ENCODE measurements around the gene CMTR2. TPM values are rescaled to one million over a fixed set of nuclear protein-coding genes. Genes with fewer than 3 reads are reported as not detected.
A peak's percentile ranks its signal among the peaks of the same experiment; 100 is the strongest.
"Not testable (repeated sequence)": the region's sequence is repeated elsewhere in the genome, so short reads cannot be mapped to it uniquely, and the experiment has no call there.

Gene CMTR2
- total RNA-seq, result 10 to 100 TPM; 17.7 to 21.8 TPM
- long read RNA-seq, full-length matches to known transcripts, result 13 of 18 reads
- long read RNA-seq, partial matches to known transcripts, result 1 of 18 reads
- long read RNA-seq, other reads (novel, unspliced or antisense), result 4 of 18 reads

- DNase-seq (peak; percentile 95), ATAC-seq (peak; percentile 95)
- intact Hi-C loops (cut with DNase I, micrococcal nuclease), result no loop called here
Measured at GRCh38 chr16:71288890-71289731, at the start of gene CMTR2. Gene CMTR2 (minus strand): TSS chr16:71289402. CDS start chr16:71285920, 3,482 bp downstream.

DNA sequence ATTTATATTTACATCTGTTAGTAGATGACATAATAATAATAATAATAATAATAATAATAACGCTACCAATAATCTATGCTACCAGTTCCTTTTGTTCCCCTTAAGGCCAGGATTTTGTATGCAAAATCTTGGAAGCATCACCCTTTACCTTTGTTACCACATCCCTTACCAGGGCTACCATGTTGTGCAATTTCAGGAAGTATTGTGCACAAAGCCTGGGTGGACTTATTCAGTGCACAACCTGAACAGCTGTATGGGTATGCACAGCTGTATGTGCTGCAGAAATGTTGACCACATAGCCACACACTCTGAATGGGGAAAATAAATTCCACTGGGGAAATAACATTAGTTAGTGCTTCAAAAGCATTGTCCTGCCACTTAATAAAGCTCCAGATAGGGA, 49.4 kb upstream of the CMTR2 start:
- ATAC-seq, result no peak
- intact Hi-C loops (cut with DNase I, micrococcal nuclease), result no loop called here

GRCh38 chr16:71338193-71338592, 49.0 kb upstream of the CMTR2 start:
- no peak for ATAC-seq
- no peak for DNase-seq
- intact Hi-C loops (cut with DNase I, micrococcal nuclease), result no loop called here

More for the DNA sequence above, 49.4 kb upstream of the CMTR2 start:
- DNase-seq, result no peak

DNA sequence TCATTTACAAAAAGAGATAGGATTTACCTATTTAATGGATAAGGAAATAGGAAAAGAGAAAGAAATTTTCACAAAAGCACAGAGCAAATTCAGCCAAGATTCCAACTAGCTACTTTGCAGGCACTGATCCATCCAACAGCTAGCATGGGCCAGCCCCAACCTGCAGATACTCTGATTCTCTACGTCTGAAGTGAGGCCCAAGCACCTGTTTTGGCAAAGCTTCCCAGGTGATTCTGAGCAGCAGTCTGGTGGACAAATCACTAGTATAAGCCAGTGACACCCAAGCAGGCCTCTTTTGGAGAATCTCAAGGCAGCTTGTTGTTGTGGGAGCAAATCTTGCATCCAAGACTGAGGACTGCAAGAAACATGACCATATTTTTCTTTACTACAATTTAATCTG, 48.4 kb upstream of the CMTR2 start:
- DNase-seq (no peak), ATAC-seq (no peak)
- intact Hi-C loops (cut with DNase I, micrococcal nuclease), result no loop called here

- ATAC-seq (no peak), DNase-seq (no peak)
- intact Hi-C loops (cut with DNase I, micrococcal nuclease), result no loop called here
Measured at GRCh38 chr16:71328151-71328550, 38.9 kb upstream of the CMTR2 start.

- ATAC-seq (no peak), DNase-seq (no peak)
- intact Hi-C loops (cut with DNase I, micrococcal nuclease), result no loop called here
Measured at GRCh38 chr16:71327720-71328119, 38.5 kb upstream of the CMTR2 start.

- no peak for DNase-seq
- intact Hi-C loops (cut with DNase I, micrococcal nuclease), result no loop called here
- no peak for ATAC-seq
Measured at GRCh38 chr16:71319999-71320398, 30.8 kb upstream of the CMTR2 start.

- no peak for DNase-seq
- ATAC-seq, result no peak
- intact Hi-C loops (cut with DNase I, micrococcal nuclease), result no loop called here
Measured at GRCh38 chr16:71315269-71315668, 26.1 kb upstream of the CMTR2 start.

DNA sequence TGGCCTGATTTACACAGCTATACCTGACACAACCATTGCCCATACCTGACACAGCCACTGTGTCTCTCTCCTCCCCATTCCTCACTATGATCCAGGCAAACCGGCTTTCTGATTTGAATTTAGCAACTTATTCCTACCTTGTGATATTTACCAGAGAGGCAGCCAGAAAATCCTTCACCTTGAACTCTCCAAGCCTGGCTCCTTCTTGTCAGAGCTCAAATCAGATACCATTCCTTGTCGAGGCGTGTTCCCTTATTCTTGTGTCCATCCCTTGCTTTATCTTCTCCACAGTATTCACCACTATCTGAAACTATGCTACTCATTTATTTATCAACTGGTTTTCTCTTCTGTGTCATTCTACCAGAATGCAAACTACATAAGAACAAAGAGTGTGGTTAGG, 24.4 kb upstream of the CMTR2 start:
- intact Hi-C loops (cut with DNase I, micrococcal nuclease); DNase-seq; ATAC-seq: not testable (repeated sequence)

GRCh38 chr16:71311553-71312158, 22.5 kb upstream of the CMTR2 start:
- DNase-seq (peak in 1 of 2 donors; percentile 8), ATAC-seq (no peak)
- intact Hi-C loops (cut with DNase I, micrococcal nuclease), result no loop called here

DNA sequence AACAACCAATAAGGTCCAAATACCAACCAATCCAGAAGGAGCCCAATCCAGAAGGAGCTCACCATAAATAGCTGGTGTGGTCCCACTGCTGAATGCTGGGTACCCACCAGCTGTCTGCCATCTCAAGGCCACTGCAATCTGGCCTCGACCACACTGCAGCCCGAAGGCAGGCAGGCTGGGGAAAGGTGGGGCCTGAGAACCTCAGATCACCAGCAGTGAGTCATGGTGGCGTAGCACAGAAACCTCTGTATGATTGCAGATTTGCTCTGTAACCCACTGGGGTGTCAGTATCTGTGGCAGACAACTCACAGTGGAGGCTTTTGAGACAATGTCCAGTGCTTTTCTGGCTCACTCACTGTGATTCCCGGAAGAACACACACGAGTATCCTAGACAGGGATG, 14.7 kb upstream of the CMTR2 start:
- intact Hi-C loops (cut with DNase I, micrococcal nuclease), result no loop called here
- ATAC-seq (no peak), DNase-seq (no peak)

DNA sequence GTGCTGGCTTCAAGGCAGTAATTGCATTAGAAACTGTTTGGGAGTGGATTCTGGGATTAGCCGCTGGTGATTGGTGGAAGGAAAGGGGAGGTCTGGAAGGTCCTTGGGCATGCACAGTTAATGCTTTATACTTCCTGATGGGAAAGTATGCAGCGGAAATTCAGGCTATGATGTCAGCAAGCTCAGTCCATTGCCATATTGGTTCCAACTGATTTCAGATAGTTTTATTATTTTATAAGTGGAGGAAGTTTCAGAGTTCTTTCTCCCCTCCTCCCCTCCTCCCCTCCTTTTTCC, 8.1 kb upstream of the CMTR2 start:
- intact Hi-C loops (cut with DNase I, micrococcal nuclease), result no loop called here
- DNase-seq (no peak), ATAC-seq (no peak)

GRCh38 chr16:71296584-71297340, 7.6 kb upstream of the CMTR2 start:
- DNase-seq, result no peak
- intact Hi-C loops (cut with DNase I, micrococcal nuclease), result no loop called here
- ATAC-seq, result no peak

- ATAC-seq, result no peak
- intact Hi-C loops (cut with DNase I, micrococcal nuclease), result no loop called here
- DNase-seq, result no peak
Measured at GRCh38 chr16:71295950-71296349, 6.7 kb upstream of the CMTR2 start.

- intact Hi-C loops (cut with DNase I, micrococcal nuclease), result no loop called here
- no peak for DNase-seq
- no peak for ATAC-seq
Measured at GRCh38 chr16:71293919-71294318, 4.7 kb upstream of the CMTR2 start.

GRCh38 chr16:71292095-71292494, 2.9 kb upstream of the CMTR2 start:
- DNase-seq; ATAC-seq; intact Hi-C loops (cut with DNase I, micrococcal nuclease): not testable (repeated sequence)

GRCh38 chr16:71289732-71290062, 495 bp upstream of the CMTR2 start:
- intact Hi-C loops (cut with DNase I, micrococcal nuclease), result no loop called here
- ATAC-seq, result no peak
- no peak for DNase-seq

- intact Hi-C loops (cut with DNase I, micrococcal nuclease), result no loop called here
- DNase-seq, result no peak
- ATAC-seq, result no peak
Measured at GRCh38 chr16:71288570-71288889, 672 bp downstream of the CMTR2 start.

DNA sequence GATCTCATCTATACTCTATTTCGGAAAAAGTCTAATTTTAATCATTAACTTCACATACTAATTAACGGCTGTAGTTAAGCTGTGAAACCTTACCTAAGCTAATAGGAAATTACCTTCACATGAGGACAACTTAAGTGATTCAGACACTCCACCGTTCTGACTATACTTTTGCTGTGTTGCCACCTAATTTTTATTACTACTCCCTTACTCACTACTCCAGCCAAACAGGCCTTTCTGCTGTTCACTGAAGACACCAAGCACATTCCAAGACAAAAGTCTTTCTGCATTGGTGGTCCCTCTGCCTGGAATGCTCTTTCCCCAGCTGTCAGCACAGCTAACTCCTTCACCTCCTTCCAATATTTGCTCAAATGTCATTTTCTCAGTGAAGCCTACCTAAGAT, 1.3 kb downstream of the CMTR2 start:
- DNase-seq (no peak), ATAC-seq (no peak)
- intact Hi-C loops (cut with DNase I, micrococcal nuclease), result no loop called here

DNA sequence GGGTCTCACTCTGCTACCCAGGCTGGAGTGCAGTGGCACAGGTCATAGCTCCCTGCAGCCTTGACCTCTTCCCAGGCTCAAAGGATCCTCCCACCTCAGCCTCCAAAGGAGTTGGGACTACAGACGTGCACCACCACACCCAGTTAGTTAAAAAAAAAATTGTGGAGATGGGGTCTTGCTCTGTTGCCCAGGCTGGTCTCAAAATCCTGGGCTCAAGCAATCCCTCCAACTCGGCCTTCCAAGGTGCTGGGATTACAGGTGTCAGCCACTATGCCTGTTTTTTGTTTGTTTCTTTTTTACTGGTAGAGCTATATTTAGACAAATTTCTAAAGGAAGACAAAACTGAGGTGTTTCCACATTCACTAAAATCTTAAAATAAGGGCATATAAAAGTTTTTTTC, 1.7 kb downstream of the CMTR2 start:
- intact Hi-C loops (cut with DNase I, micrococcal nuclease), result no loop called here
- DNase-seq, result no peak

More for the DNA sequence above, 1.7 kb downstream of the CMTR2 start:
- ATAC-seq, result no peak
